DMS153 treated with DMSO at 0.1 percent for 48 hours (cell line): ENCODE results near the gene PACRG.

ENCODE experiments used
- DNase-seq: peaks from one replicate; lab custom pipeline; 2025; ENCODE audit not compliant: unreplicated experiment; lab: John Stamatoyannopoulos, UW

The PACRG gene

DNA sequence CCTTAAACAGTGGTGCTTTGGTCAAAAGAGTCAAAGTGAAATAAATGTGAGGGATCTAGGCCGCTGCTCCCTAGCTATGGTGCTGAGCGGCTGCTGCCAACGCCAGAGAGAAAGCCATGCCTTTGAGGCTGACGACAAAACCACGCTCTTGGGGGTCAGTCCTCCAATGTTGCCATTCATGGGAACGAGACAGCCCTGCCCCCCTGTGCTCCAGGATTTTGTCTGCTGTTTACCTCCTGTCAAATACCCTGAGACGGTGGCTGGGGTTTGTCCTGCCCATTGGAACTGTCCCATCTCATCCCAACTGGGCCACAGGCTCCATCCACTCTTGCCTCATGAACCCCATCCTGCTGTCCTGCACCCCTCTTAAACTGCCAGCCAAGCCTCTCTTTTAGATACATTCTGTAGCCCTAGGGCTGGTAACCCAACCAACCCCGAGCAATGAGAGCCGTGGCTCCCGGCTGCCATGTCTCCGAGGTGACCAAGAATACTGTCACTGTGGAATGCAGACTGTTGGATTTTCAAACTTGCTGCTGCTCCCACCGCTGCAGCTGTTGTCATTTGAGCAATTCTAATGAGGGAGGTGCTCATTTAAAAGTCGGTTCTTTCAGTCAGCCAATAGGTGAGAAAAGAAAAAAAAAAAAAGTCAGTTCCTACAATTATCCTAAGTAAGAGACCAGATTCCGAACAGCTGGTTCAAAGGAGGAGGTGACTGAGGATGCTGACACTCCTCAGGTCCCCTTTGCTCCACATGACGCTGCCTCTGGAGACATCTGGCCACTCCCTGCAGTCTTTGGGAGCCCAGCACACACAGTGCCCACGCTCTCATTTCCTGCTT lies 613.7 kb downstream of the PACRG start:
- DNase-seq, result no peak

- no peak for DNase-seq
These were observed 615.1 kb downstream of the PACRG start for GRCh38 chr6:163342571-163343539.

DNA sequence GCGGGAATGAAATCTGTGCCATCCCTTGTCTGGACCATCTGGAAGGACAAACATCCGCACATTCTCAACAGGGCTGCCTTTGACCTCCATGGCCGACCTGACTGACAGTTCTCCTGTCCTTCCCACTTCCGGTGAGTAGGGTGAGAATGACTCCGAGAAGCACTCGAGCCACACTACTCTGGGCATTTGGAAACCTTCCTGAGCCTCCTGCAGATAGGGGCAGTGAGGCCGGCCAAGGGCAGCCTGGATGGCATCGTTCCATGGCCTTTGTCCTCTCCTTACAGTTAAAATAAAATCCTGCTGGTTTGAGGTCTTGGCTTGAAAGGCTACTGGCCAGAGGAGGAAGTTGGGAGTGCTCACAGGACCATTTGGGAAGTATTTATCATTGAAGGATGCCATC lies 615.8 kb downstream of the PACRG start:
- no peak for DNase-seq

DNA sequence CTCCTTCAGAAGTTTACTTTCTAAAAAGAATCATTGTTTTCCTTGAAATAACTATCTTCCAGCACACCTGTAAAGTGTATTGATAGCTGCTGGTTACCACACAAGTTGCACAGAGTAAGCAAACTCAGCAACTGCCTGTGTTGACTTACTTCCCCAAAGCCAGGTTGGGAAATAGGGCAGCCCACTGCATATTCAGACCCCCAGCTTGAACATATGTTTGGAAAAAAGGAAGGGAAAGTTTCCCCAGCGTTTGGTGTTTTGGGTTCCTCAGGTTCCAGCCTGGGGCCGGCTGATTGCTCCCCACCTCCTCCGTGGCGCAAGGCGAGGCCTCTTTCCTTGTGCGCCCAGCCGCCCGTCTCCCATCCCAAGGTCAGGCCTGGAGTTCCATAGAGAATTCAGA lies 616.6 kb downstream of the PACRG start:
- DNase-seq, result no peak

DNA sequence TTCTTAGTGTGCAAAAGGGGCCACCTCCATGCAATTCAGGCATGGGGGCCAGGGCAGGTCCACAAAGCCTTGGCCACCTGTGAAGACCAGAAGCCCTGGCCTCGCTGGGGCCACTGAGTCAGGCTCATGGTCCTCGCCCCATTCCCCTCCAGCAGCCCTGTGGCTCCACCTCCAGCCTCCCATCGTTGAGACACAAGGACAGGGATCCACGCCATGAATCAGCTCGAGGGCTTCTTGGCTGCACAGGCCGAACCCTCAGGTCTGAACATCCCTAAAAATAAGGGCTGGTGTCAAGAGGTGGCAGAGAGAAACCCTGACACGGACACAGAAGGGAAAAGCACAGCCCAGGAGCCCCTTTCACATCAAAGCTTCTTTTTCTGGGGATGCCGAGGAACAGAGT lies 618.2 kb downstream of the PACRG start:
- DNase-seq, result no peak

DNA sequence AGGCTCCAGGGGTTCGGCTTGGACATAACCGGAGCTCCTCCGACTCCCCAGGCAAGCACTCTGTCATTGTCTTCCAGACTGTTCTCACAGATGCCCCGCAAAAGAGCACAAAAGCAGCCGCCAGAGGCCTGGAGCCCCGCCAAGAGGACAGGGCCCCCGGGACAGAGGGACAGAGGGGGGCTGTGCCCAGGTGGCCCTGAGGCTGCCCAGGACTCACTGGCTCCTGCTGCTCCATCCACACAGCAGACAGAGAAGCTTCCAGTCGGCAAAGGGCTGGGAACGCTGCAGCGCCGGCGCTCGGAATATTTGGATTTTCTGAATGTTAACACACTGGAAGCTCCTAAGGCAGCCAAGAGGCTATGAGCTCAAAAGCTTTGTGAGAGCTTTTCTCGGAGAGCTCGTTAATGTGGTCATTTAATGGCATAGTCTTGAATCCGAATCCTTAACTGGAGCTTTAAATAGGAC lies 618.8 kb downstream of the PACRG start:
- DNase-seq, result no peak

DNA sequence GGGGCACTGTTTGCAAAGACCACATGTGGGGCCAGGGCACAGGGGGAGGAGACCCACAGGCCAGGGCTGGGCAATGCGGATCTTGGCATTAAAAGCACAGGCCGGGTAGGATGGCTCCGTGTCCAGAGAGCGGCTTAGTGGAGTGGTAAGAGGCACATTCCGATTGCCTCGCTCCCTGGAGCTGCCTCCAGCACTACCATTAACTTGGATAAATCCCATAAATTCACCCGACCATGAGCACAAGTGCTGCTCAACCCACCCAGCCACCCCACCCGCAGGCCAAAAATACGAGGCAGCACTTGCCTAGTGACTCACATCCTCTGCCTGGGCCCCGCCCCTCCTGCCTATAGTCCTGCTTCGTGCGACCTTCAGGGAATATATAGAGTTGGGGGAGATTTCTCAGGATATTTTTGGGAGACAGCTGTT lies 619.3 kb downstream of the PACRG start:
- DNase-seq, result no peak

- no peak for DNase-seq
These were observed 621.3 kb downstream of the PACRG start for GRCh38 chr6:163348789-163349680.

GRCh38 chr6:163349696-163350095 lies 621.9 kb downstream of the PACRG start:
- no peak for DNase-seq

GRCh38 chr6:163351013-163351412 lies 623.2 kb downstream of the PACRG start:
- no peak for DNase-seq

- DNase-seq, result no peak
These were observed 624.4 kb downstream of the PACRG start for GRCh38 chr6:163352011-163352685.

DNA sequence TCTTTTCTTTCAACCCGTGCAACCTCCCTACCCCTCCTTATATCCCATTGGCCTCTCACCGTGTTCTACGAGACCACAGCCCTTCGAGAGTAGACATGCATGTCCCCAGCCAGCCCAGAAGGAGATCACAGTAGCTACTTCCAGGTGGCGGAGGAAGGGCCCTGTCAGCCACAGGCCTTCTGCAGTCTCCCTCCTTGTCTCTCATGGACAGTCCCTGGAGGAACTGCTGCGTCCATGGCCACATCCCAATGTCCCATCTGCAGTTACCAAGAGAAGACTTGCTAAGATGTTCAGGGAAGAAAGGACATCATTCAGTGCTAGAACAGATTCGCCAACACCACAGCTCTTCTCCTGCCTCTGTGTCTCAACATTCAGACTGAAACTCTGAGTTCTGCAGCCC lies 625.2 kb downstream of the PACRG start:
- no peak for DNase-seq

- no peak for DNase-seq
These were observed 626.3 kb downstream of the PACRG start for GRCh38 chr6:163354085-163354484.

DNA sequence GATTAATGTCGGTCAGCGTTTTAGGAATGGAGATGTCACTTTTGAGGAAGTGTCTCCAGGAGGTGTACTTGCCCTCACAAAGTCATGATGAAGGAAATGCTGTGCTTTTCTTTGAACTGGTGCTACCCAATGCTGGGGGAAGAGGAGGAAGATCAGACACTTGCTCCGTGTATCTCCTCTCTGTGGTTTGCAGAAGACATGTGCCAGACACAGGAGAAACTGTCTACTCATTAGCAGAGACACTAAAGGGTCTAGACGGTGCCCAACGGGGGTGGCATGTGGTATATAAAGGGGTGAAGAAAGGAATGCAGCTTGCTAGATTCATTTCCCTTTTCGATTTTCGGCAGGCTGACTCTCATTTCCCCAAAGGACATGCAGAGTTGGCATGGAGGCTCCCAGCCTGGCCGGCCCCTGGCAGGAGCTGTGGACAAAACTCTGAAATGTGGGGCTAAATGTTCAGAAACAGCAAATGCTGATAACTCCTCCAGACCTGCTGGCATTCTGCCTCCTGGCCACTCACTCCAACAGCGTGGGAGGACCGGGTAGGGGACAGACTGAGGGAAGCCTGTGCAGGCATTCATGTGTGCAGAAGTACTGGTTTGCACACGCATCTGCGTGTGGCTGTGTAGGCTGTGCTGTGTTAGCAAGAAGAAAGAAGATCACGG lies 627.1 kb downstream of the PACRG start:
- no peak for DNase-seq

DNA sequence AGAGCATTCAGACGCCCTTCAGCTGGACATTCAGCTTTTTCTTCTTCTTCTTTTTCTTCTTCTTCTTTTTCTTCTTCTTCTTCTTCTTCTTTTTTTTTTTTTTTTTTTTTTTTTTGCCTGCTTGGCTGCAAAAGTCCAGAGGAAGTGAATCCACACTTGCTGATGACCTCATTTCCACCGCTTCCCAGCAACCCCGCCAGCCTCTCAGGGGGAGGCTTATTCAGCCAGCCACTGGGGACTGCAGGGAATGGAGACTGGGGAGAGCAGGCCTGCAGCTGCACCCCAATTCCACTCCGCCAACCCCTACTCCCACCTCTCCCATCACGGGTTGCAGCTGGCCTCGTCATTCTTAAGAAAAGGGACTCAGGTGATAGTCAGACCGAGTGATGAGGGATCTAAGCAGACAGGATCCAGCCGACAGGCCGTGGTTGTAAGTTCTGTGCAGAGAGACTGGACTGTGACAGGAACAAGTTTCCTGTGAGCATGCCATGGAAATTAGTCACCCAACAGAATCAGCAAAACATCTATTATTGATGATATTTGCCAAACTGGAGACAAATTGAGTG lies 627.7 kb downstream of the PACRG start:
- no peak for DNase-seq

DNA sequence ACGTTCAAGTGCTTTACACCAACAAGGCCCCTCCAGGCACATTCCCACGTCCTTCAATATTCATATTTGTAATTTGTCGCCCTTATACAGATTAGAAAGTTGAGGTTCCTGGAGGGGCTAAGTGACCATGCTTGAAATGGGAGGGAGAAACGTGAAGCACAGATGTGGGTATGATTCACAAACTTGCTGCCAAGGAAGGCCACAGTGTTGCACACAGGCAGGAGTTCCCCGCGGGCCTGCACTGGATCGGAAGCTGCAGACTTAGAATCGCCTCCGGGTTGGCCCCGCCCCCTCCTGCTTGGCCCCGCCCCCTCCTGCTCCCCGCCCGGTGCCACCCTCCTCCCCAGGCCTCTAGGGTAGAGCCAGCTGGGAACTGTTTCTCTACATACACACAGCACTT lies 628.5 kb downstream of the PACRG start:
- no peak for DNase-seq

- DNase-seq, result no peak
These were observed 629.0 kb downstream of the PACRG start for GRCh38 chr6:163356743-163357142.

- no peak for DNase-seq
These were observed 636.9 kb downstream of the PACRG start for GRCh38 chr6:163364641-163365040.
